Naive B cell (primary cell): Measurements from ENCODE around the gene PHOSPHO2. TPM values are rescaled to one million over a fixed set of nuclear protein-coding genes. Genes with fewer than 3 reads are reported as not detected.
"Not testable (repeated sequence)": the region's sequence is repeated elsewhere in the genome, so short reads cannot be mapped to it uniquely, and the experiment has no call there.

Experiments used
- ATAC-seq, 2 donors: fragments of 150-1000 bp; cut with Tn5 transposase; 2 replicates each; pipeline ENCODE4 v1.10.0; 2021; ENCODE audit warnings: low read depth in 2 of 2, mild to moderate bottlenecking in 2 of 2, moderate library complexity in 2 of 2
- DNase-seq: peaks from one replicate; pipeline ENCODE4 v3.0.0; 2022
- H3K27ac Mint-ChIP-seq, 6 donors: one replicate each; pipeline ENCODE4 v1.8.0; 2020 to 2022; ENCODE audit warnings: mild to moderate bottlenecking in 6 of 6, mixed read lengths in 6 of 6, moderate library complexity in 5 of 6, inconsistent platforms in 2 of 6
- H3K27me3 Mint-ChIP-seq, 3 donors: one replicate each; pipeline ENCODE4 v1.8.0; 2021 to 2022; ENCODE audit warnings: mixed read lengths in 3 of 3, mild to moderate bottlenecking in 1 of 3
- H3K36me3 Mint-ChIP-seq, 2 donors: one replicate each; pipeline ENCODE4 v1.8.0; 2020 to 2022; ENCODE audit warnings: mixed read lengths in 2 of 2, inconsistent platforms in 1 of 2, mild to moderate bottlenecking in 1 of 2
- H3K4me1 Mint-ChIP-seq, 3 donors: one replicate each; pipeline ENCODE4 v1.8.0; 2020 to 2022; ENCODE audit warnings: mixed read lengths in 3 of 3, inconsistent platforms in 1 of 3, mild to moderate bottlenecking in 1 of 3, moderate library complexity in 1 of 3
- H3K4me3 Mint-ChIP-seq, 8 donors: one replicate each; pipeline ENCODE4 v1.8.0; 2020 to 2022; ENCODE audit warnings: mild to moderate bottlenecking in 8 of 8, mixed read lengths in 8 of 8, moderate library complexity in 8 of 8, inconsistent platforms in 2 of 8
- H3K9me3 Mint-ChIP-seq, 7 donors: one replicate each; pipeline ENCODE4 v1.8.0; 2020 to 2022; ENCODE audit warnings: mixed read lengths in 7 of 7, mild to moderate bottlenecking in 5 of 7, inconsistent platforms in 2 of 7, moderate library complexity in 1 of 7
- polyA plus RNA-seq, 6 donors: library from polyadenylated mRNA; unstranded; fragments of 300-500 nt; fragmentation: Illumina TruSeq; gene quantifications; one replicate each; pipeline ENCODE4 v1.2.3, GENCODE V29; 2021; ENCODE audit warnings: low read depth in 6 of 6

The PHOSPHO2 gene
- polyA plus RNA-seq, 6 donors from 2014 or later: 5.7 to 8.6 (median 7.0) TPM

DNA sequence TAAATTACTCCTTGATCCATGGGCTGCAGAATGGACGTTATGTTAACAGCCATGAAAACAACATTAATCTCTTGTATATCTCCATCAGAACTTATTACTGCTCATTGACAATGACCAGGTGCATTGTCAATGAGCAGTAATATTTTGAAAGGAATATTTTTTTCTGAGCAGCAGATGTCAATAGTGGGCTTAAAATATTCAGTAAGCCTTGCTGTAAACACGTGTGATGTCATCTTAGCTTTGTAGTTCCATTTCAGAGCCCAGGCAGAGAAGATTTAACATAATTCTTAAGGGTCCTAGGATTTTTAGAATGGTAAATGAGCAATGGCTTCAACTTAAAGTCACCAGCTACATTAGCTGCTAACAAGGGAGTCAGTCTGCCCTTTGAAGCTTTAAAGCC lies 26.7 kb upstream of the PHOSPHO2 start:
- H3K4me3 Mint-ChIP-seq: no peak overlapping the region
- H3K36me3 Mint-ChIP-seq: no peaks in the 10 kb centered on the region
- peaks cover 0 to 1% (median 0%) of the 10 kb centered on the region in 7 donors for H3K9me3 Mint-ChIP-seq
- peaks cover 0 to 7% (median 5%) of the 10 kb centered on the region in 3 donors for H3K4me1 Mint-ChIP-seq
- ATAC-seq (no peak), DNase-seq (no peak)
- H3K27ac Mint-ChIP-seq: no peak overlapping the region
- H3K27me3 Mint-ChIP-seq: peaks cover 0 to 14% (median 6%) of the 10 kb centered on the region in 3 donors

GRCh38 chr2:169670215-169670651 lies 24.0 kb upstream of the PHOSPHO2 start:
- no peak overlapping the region for H3K27ac Mint-ChIP-seq
- ATAC-seq (no peak), DNase-seq (no peak)
- no peaks in the 10 kb centered on the region for H3K36me3 Mint-ChIP-seq
- H3K4me3 Mint-ChIP-seq: no peak overlapping the region
- peaks cover 5 to 28% (median 14%) of the 10 kb centered on the region in 3 donors for H3K27me3 Mint-ChIP-seq
- peaks cover 0 to 1% (median 0%) of the 10 kb centered on the region in 7 donors for H3K9me3 Mint-ChIP-seq
- H3K4me1 Mint-ChIP-seq: no peaks in the 10 kb centered on the region

GRCh38 chr2:169670937-169671336 lies 23.3 kb upstream of the PHOSPHO2 start:
- H3K36me3 Mint-ChIP-seq: no peaks in the 10 kb centered on the region
- no peak overlapping the region for H3K27ac Mint-ChIP-seq
- ATAC-seq: no peak
- DNase-seq: no peak
- no peaks in the 10 kb centered on the region for H3K4me1 Mint-ChIP-seq
- peaks cover 5 to 28% (median 14%) of the 10 kb centered on the region in 3 donors for H3K27me3 Mint-ChIP-seq
- no peak overlapping the region for H3K4me3 Mint-ChIP-seq
- H3K9me3 Mint-ChIP-seq: peaks cover 0 to 1% (median 0%) of the 10 kb centered on the region in 7 donors

GRCh38 chr2:169672406-169672805 lies 21.9 kb upstream of the PHOSPHO2 start:
- Mint-ChIP-seq H3K27me3 (peaks cover 5 to 28% (median 14%) of the 10 kb centered on the region in 3 donors), H3K36me3 (no peaks in the 10 kb centered on the region), H3K27ac (peak overlapping the region in 1 of 6 donors; percentile 83), H3K9me3 (peaks cover 0 to 1% (median 0%) of the 10 kb centered on the region in 7 donors), H3K4me1 (no peaks in the 10 kb centered on the region), H3K4me3 (no peak overlapping the region)
- DNase-seq: no peak
- no peak for ATAC-seq

DNA sequence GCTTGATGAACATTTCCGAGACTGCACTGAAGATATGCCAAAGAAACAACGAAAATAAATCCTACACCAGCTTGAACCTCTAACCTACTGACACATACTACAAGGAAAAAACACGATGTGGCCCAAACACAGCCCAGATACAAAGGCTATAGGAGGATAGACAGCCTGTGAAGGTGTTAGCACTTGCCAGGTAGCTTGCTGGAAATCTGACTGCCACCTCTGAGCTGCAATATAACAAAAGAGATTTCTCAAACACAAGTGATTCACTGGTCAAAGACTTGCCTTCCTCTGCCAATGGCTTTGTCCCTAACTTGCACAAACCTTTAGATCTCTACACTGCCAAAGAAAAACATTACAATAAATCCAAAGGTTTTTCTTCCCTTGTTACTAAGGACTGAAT lies 21.2 kb upstream of the PHOSPHO2 start:
- ATAC-seq (no peak), DNase-seq (no peak)
- no peaks in the 10 kb centered on the region for H3K36me3 Mint-ChIP-seq
- H3K27me3 Mint-ChIP-seq: peaks cover 5 to 28% (median 14%) of the 10 kb centered on the region in 3 donors
- no peaks in the 10 kb centered on the region for H3K4me1 Mint-ChIP-seq
- H3K4me3 Mint-ChIP-seq: no peak overlapping the region
- H3K27ac Mint-ChIP-seq: no peak overlapping the region
- peaks cover 0 to 1% (median 0%) of the 10 kb centered on the region in 7 donors for H3K9me3 Mint-ChIP-seq

- Mint-ChIP-seq H3K9me3 (peaks cover 0 to 1% (median 0%) of the 10 kb centered on the region in 7 donors), H3K4me1 (no peaks in the 10 kb centered on the region), H3K27me3 (peaks cover 5 to 28% (median 14%) of the 10 kb centered on the region in 3 donors), H3K36me3 (no peaks in the 10 kb centered on the region), H3K27ac (no peak overlapping the region), H3K4me3 (no peak overlapping the region)
- no peak for ATAC-seq
- DNase-seq: no peak
Measured at GRCh38 chr2:169673921-169674320, 20.3 kb upstream of the PHOSPHO2 start.

DNA sequence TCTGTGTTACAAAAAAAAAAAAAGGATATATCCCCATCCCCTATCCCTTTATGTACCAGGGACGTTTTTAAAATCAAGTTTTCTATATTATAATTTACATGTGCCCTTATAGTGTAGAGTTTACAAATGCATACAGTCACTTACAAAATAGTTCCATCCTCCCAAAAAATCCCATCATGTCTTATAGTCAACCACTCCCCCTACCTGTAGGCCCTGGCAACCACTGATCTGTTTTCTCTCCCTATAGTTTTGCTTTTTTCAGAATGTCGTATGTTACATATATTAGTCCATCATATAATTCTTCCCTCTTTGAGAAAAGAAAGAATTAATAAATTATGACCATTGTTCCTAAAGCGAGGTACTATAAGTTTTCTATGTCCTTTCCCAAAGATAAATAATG lies 17.9 kb upstream of the PHOSPHO2 start:
- H3K4me3 Mint-ChIP-seq: no peak overlapping the region
- no peaks in the 10 kb centered on the region for H3K36me3 Mint-ChIP-seq
- ATAC-seq (no peak), DNase-seq (no peak)
- H3K27ac Mint-ChIP-seq: peak overlapping the region in 1 of 6 donors; percentile 1
- no peaks in the 10 kb centered on the region for H3K4me1 Mint-ChIP-seq
- peaks cover 5 to 20% (median 9%) of the 10 kb centered on the region in 3 donors for H3K27me3 Mint-ChIP-seq
- peaks cover 0 to 10% (median 3%) of the 10 kb centered on the region in 7 donors for H3K9me3 Mint-ChIP-seq

DNA sequence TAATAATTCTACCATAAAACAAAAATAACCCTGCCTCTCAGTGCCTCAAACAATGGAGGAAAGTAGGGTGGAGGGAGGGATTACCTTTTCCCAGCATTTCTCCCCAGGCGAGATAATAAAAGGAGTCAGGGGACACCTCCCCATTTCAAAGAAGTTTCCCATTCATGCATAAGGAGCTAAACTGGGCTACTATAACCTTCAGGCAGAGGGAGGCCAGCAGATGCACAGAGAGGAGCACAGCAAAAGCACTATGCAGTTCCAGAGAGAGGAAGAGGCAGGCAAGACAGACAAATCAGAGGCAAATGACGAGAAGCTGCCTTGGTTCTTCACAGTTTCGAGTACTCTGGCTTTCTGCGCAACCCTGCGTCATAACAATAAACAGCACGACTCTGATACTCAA lies 17.4 kb upstream of the PHOSPHO2 start:
- no peak for ATAC-seq
- peaks cover 0 to 10% (median 3%) of the 10 kb centered on the region in 7 donors for H3K9me3 Mint-ChIP-seq
- H3K27ac Mint-ChIP-seq: peak overlapping the region in 1 of 6 donors; percentile 65
- no peak overlapping the region for H3K4me3 Mint-ChIP-seq
- H3K27me3 Mint-ChIP-seq: peaks cover 5 to 20% (median 9%) of the 10 kb centered on the region in 3 donors
- no peaks in the 10 kb centered on the region for H3K4me1 Mint-ChIP-seq
- H3K36me3 Mint-ChIP-seq: no peaks in the 10 kb centered on the region
- no peak for DNase-seq

DNA sequence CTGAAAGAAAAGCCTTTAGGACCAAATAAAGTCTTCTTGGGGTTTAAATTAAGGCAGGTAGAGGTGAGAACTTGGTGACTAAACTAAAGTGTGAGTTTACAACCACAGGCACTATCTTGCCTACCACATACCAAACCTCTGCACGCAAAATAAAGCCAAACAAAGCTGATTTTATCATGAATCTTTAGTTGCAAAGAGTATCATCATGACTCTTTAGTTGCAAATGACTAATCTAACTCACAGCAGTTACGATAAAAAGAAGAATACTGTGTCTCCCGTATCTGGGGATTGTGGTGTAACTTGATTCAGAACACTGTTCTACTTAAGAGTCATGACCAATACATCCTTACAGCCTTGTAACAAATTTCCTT lies 11.2 kb upstream of the PHOSPHO2 start:
- no peak for ATAC-seq
- Mint-ChIP-seq H3K36me3 (no peaks in the 10 kb centered on the region), H3K4me3 (no peak overlapping the region)

DNA sequence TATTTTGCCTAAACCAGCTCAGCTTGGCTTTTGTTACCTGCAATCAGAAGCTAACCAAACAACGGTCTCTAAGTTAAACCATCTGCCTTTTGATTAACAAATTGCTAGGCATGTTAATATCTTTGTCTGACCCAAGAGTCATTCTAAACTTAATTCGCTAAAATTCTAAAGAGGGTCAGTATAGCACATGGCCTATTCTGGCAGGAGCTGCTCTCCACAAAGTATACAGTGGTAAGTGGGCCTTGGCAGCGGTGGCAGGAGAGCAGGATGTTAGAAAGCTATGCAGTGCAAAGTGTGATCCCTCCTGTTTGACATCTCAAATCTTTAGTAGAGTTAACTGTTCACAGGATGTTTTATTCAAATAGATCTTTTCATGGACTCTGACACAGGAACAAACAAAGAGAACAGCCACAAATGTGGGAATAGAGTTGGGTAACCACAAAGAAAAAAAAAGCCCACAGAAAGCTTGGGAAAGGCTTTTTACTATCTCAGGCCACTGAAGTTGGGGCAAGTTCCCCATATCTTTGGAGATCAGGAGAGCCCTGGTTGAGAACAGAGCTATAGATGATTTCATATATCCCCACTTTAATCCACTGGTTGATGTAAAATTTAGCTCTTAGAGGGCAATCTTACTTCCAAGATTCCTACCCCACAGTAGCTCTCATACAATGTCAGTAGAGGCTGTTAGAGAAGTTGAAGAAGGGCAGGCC lies 10.7 kb upstream of the PHOSPHO2 start:
- Mint-ChIP-seq H3K27me3 (peaks cover 4 to 15% (median 6%) of the 10 kb centered on the region in 3 donors), H3K27ac (peak overlapping the region in 1 of 6 donors; percentile 5), H3K4me1 (no peaks in the 10 kb centered on the region), H3K36me3 (peaks cover 4 to 5% of the 10 kb centered on the region in 2 donors), H3K9me3 (peaks cover 3 to 16% (median 9%) of the 10 kb centered on the region in 7 donors), H3K4me3 (no peak overlapping the region)
- ATAC-seq (no peak), DNase-seq (no peak)

More for the DNA sequence above, 11.2 kb upstream of the PHOSPHO2 start:
- no peaks in the 10 kb centered on the region for H3K4me1 Mint-ChIP-seq
- no peak overlapping the region for H3K27ac Mint-ChIP-seq
- peaks cover 0 to 11% (median under 1%) of the 10 kb centered on the region in 3 donors for H3K27me3 Mint-ChIP-seq
- H3K9me3 Mint-ChIP-seq: peaks cover 0 to 10% (median 4%) of the 10 kb centered on the region in 7 donors
- no peak for DNase-seq

DNA sequence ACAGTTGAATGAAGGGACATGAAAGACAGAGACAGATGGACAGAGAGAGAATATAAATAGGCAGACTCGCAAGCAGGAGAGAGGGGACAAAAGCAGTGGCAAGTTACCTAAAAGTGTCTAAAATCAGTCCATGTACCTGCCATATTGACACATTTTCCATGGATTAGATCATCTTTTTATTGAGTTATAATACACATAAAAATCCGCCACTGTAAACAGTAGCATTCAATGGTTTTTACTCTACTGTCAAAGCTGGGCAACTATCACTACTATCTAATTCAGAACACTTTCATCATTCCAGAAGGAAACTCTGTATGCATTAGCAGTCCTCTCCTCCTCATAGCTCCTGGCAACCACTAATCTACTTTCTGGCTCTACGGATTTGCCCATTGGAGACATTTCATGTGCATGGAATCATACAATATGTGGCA lies 10.1 kb upstream of the PHOSPHO2 start:
- DNase-seq (no peak), ATAC-seq (no peak)
- Mint-ChIP-seq H3K27ac (no peak overlapping the region), H3K36me3 (peaks cover 8 to 9% of the 10 kb centered on the region in 2 donors), H3K27me3 (peaks cover 8 to 20% (median 11%) of the 10 kb centered on the region in 3 donors), H3K4me3 (no peak overlapping the region), H3K4me1 (no peaks in the 10 kb centered on the region), H3K9me3 (peaks cover 6 to 21% (median 12%) of the 10 kb centered on the region in 7 donors)

DNA sequence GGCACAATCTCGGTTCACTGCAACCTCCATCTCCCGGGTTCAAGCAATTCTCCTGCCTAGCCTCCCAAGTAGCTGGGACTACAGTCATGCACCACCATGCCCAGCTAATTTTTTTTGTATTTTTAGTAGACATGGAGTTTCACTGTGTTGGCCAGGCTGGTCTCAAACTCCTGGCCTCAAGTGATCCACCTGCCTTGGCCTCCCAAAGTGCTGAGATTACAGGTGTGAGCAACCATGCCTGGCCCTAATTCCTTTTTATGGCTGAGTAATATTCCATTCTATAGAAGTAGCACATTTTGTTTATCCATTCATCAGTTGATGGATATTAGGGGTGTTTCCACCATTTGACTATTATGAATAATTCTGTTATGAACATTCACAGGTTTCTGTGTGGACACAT lies 9.6 kb upstream of the PHOSPHO2 start:
- DNase-seq, H3K4me3 Mint-ChIP-seq, H3K27ac Mint-ChIP-seq, ATAC-seq, H3K4me1 Mint-ChIP-seq, H3K36me3 Mint-ChIP-seq: not testable (repeated sequence)
- Mint-ChIP-seq H3K27me3 (peaks cover 8 to 20% (median 11%) of the 10 kb centered on the region in 3 donors), H3K9me3 (peaks cover 6 to 26% (median 17%) of the 10 kb centered on the region in 7 donors)

DNA sequence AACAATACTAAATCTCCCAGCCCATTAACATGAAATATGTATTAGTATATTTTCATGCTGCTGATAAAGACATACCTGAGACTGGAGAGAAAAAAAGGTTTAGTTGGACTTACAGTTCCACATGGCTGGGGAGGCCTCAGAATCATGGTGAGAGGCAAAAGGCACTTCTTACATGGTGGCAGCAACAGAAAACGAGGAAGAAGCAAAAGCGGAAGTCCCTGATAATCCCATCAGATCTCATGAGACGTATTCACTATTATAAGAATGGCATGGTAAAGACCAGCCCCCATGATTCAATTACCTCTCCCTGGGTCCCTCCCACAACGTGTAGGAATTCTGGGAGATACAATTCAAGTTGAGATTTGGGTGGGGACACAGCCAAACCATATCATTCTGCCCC lies 7.4 kb upstream of the PHOSPHO2 start:
- not testable (repeated sequence) for DNase-seq, ATAC-seq, H3K4me1 Mint-ChIP-seq, H3K27ac Mint-ChIP-seq, H3K4me3 Mint-ChIP-seq
- Mint-ChIP-seq H3K27me3 (peaks cover 14 to 32% (median 24%) of the 10 kb centered on the region in 3 donors), H3K36me3 (peaks cover 8 to 23% of the 10 kb centered on the region in 2 donors), H3K9me3 (peaks cover 10 to 32% (median 24%) of the 10 kb centered on the region in 7 donors)

- Mint-ChIP-seq H3K9me3 (peaks cover 10 to 39% (median 24%) of the 10 kb centered on the region in 7 donors), H3K36me3 (peaks cover 8 to 24% of the 10 kb centered on the region in 2 donors), H3K27me3 (peaks cover 21 to 41% (median 33%) of the 10 kb centered on the region in 3 donors)
- not testable (repeated sequence) for H3K4me3 Mint-ChIP-seq, H3K27ac Mint-ChIP-seq, DNase-seq, ATAC-seq, H3K4me1 Mint-ChIP-seq
Measured at GRCh38 chr2:169687943-169688342, 6.3 kb upstream of the PHOSPHO2 start.
